LNCAP (cell line): ENCODE measurements around the gene FAM187B.

Experiments used
- CTCF ChIP-seq: fragments of 450-650 bp; IDR thresholded peaks from 2 replicates; pipeline ENCODE4 v1.5.1; 2017; ENCODE audit warnings: mild to moderate bottlenecking

The FAM187B gene

GRCh38 chr19:35207391-35207871 lies 21.1 kb downstream of the FAM187B start:
- no peak for TF ChIP-seq CTCF

GRCh38 chr19:35206855-35207254 lies 21.7 kb downstream of the FAM187B start:
- TF ChIP-seq CTCF = no peak

- no peak for TF ChIP-seq CTCF
Measured at GRCh38 chr19:35206379-35206778, 22.2 kb downstream of the FAM187B start.

GRCh38 chr19:35205733-35206323 lies 22.7 kb downstream of the FAM187B start:
- no peak for TF ChIP-seq CTCF

- no peak for TF ChIP-seq CTCF
Measured at GRCh38 chr19:35204799-35205732, 23.5 kb downstream of the FAM187B start.

- TF ChIP-seq CTCF = no peak
Measured at GRCh38 chr19:35202722-35203688, 25.5 kb downstream of the FAM187B start.

- TF ChIP-seq CTCF = no peak
Measured at GRCh38 chr19:35199481-35199880, 29.1 kb downstream of the FAM187B start.
